Epithelial cell of esophagus (primary cell): Measurements from ENCODE around the gene DBH.

Source experiments
- DNase-seq: peaks from one replicate; pipeline ENCODE4 v3.0.0; 2010; ENCODE audit warnings: low read depth
- H3K4me3 ChIP-seq: 2 replicates; pipeline ENCODE4 v1.5.1; 2011; ENCODE audit warnings: mild to moderate bottlenecking, low read length, control low read depth
- CTCF ChIP-seq: IDR thresholded peaks from 2 replicates; pipeline ENCODE4 v1.5.1; 2011; ENCODE audit warnings: low read depth, mild to moderate bottlenecking, low read length, control low read depth, inconsistent platforms; ENCODE audit not compliant: insufficient read depth; ENCODE audit errors: missing control alignments

Gene DBH

DNA sequence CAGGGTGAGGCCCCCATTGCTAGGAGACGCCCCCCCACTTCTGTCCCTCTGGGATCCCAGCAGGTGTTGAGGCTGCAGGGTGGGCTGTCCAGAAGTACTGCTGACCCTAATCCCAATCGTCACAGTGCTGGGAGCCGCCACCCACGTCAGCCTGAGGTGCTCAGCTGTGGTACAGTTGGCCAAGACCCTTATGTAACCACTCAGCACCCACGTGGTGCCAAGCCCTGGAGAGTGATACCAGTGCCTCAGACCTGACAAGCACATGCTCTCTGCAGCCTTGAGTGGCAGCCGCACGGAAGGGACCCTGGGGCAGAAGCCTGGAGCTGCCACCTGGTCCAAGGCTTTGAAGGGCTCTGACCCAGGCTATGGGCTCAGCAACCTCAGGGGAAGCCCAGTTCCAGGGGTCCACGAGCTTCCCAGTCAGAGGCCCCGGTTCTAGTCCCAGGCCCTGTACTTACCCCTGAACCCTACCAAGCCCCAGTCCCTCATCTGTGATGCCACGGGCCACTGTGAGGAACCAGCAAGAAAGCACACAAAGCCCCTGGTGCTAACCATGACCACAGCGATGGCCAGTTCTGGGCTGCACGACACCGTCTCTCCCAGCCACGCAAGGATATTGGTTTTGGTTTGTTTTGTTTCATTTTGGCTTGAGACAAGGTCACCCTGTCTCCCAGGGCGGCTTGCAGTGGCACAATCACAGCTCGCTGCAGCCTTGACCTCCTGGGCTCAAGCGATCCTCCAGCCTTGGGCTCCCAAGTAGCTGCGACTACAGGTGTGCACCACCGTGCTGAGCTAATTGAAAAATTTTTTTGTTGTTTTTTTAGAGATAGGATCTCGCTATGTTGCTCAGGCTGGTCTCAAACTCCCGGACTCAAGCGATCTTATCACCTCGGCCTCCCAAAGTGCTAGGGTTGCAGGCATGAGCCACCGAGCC lies 50.7 kb downstream of the DBH start:
- no peak for TF ChIP-seq CTCF
- H3K4me3 ChIP-seq = no peak overlapping the region
- DNase-seq = no peak

GRCh38 chr9:133687856-133688761 lies 51.9 kb downstream of the DBH start:
- H3K4me3 ChIP-seq = no peak overlapping the region
- no peak for TF ChIP-seq CTCF
- DNase-seq = no peak

- DNase-seq = no peak
- no peak overlapping the region for H3K4me3 ChIP-seq
- TF ChIP-seq CTCF = no peak
Observed at GRCh38 chr9:133689151-133689763, 53.1 kb downstream of the DBH start.

DNA sequence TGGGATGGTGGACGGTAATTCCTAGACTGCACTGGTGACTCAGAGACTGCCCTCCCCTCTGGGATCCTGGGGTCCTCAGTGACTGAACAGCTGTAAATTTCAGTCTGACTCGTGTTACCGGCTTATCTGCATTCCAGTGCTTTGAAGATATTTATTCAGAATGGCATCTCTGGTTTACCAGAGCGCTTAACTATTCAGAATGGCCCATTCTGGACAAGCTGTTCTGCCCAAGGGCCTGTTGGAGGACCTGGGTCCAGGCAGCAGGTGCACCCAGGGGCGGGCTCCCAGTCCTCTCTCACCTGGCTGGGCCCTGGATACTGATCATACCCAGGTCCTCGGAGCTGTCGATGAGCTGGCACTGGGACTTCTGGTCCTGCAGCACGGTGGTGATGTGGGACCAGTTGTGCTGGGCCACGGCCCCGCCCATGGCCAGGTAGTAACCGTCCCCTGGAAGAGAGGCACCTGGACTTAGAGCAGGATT lies 54.0 kb downstream of the DBH start:
- DNase-seq = peak; percentile 9
- no peak for TF ChIP-seq CTCF
- H3K4me3 ChIP-seq = no peak overlapping the region

DNA sequence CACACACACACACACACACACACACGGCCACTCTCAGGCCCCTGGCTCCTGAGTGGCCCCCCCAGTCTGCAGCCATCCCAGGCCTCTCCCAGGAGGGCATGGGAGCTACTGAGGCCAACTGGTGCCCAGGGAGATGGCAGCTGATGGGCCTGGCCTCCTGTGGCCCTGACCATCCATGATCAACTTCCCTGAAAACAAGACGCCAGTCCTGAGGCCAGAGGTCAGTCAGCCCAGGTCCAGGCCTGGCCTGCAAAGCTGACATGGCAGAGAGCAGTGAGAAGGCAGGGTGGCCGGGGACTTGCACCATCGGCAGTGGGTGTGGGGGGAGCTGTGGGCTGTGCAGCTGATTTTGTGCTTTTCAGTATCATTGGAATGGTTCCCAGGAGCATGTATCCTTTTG lies 55.0 kb downstream of the DBH start:
- no peak overlapping the region for H3K4me3 ChIP-seq
- no peak for DNase-seq

More for the DNA sequence above, 55.0 kb downstream of the DBH start:
- no peak for TF ChIP-seq CTCF
